HepG2 (cell line): Measurements from ENCODE around the gene TPGS1. TPM values are rescaled to one million over a fixed set of nuclear protein-coding genes. Genes with fewer than 3 reads are reported as not detected.

Experiments
- ARNT ChIP-seq: fragments of 450-650 bp; IDR thresholded peaks from 2 replicates; pipeline ENCODE4 v1.6.1; 2017
- CENPX ChIP-seq: sonication (generic); formaldehyde crosslinking; IDR thresholded peaks from 2 replicates; pipeline ENCODE4 v1.9.0; 2021; ENCODE audit warnings: mild to moderate bottlenecking, missing genetic modification reagents, moderate library complexity
- DBP ChIP-seq: sonication (generic); formaldehyde crosslinking; IDR thresholded peaks from 2 replicates; pipeline ENCODE4 v1.4.0; 2020; ENCODE audit warnings: missing genetic modification reagents; ENCODE audit errors: not compliant biosample characterization
- HMGXB4 ChIP-seq, 2 experiments: sonication (generic) in 1 of 2; formaldehyde crosslinking in 1 of 2; IDR thresholded peaks; 2 replicates each; pipeline versions ENCODE4 v1.4.0 to v1.6.1; 2018 to 2020; ENCODE audit warnings: missing genetic modification reagents in 2 of 2, borderline replicate concordance in 1 of 2, low read depth in 1 of 2, mild to moderate bottlenecking in 1 of 2, missing biosample characterization in 1 of 2
- HNF4A ChIP-seq: sonication (generic); formaldehyde crosslinking; IDR thresholded peaks from 2 replicates; pipeline ENCODE4 v1.4.0; 2020; ENCODE audit warnings: missing genetic modification reagents
- MAX ChIP-seq: IDR thresholded peaks from 2 replicates; pipeline ENCODE4 v1.6.1; 2012; ENCODE audit warnings: inconsistent platforms
- NR0B2 ChIP-seq: sonication (generic); formaldehyde crosslinking; IDR thresholded peaks from 2 replicates; pipeline ENCODE4 v1.4.0; 2020; ENCODE audit warnings: mild to moderate bottlenecking, missing genetic modification reagents
- RARG ChIP-seq: sonication (generic); formaldehyde crosslinking; IDR thresholded peaks from 2 replicates; pipeline ENCODE4 v1.4.0; 2020; ENCODE audit warnings: low read depth, mild to moderate bottlenecking, missing genetic modification reagents
- SMARCC2 ChIP-seq: fragments of 450-650 bp; IDR thresholded peaks from 2 replicates; pipeline ENCODE4 v1.6.1; 2017; ENCODE audit warnings: antibody characterized with exemption, mild to moderate bottlenecking
- SRSF1 ChIP-seq: fragments of 200-400 bp; formaldehyde crosslinking; optimal IDR thresholded peaks from 2 replicates; pipeline ENCODE3; 2017; ENCODE audit warnings: mild to moderate bottlenecking, low read depth, low read length, moderate library complexity
- SRSF4 ChIP-seq: fragments of 200-400 bp; formaldehyde crosslinking; IDR thresholded peaks from one replicate; pipeline ENCODE4 v1.6.1; 2018; ENCODE audit warnings: mild to moderate bottlenecking, low read depth, low read length, moderate library complexity; ENCODE audit not compliant: poor library complexity, severe bottlenecking
- UBTF ChIP-seq: sonication (generic); formaldehyde crosslinking; IDR thresholded peaks from 2 replicates; pipeline ENCODE4 v1.4.0; 2020; ENCODE audit warnings: mild to moderate bottlenecking, missing genetic modification reagents
- USF2 ChIP-seq, 2 experiments: sonication (generic) in 1 of 2; formaldehyde crosslinking in 1 of 2; IDR thresholded peaks; 2 replicates each; pipeline versions ENCODE4 v1.5.1 to v1.6.1; 2011 to 2020; ENCODE audit warnings: borderline replicate concordance in 1 of 2, low read depth in 1 of 2, low read length in 1 of 2, mild to moderate bottlenecking in 1 of 2, missing genetic modification reagents in 1 of 2, moderate library complexity in 1 of 2
- ZBTB3 ChIP-seq: sonication (generic); formaldehyde crosslinking; IDR thresholded peaks from 2 replicates; pipeline ENCODE4 v1.4.0; 2020; ENCODE audit warnings: low read depth, mild to moderate bottlenecking, moderate library complexity, missing genetic modification reagents, borderline replicate concordance
- ZMYM2 ChIP-seq: sonication (generic); formaldehyde crosslinking; IDR thresholded peaks from 2 replicates; pipeline ENCODE4 v1.8.0; 2022; ENCODE audit warnings: mild to moderate bottlenecking, missing genetic modification reagents
- ZNF670 ChIP-seq: sonication (generic); formaldehyde crosslinking; IDR thresholded peaks from 2 replicates; pipeline ENCODE4 v1.8.0; 2022; ENCODE audit warnings: mild to moderate bottlenecking, missing genetic modification reagents, borderline replicate concordance
- ZNF713 ChIP-seq: sonication (generic); formaldehyde crosslinking; IDR thresholded peaks from 2 replicates; pipeline ENCODE4 v1.4.0; 2020; ENCODE audit warnings: mild to moderate bottlenecking, missing genetic modification reagents
- ZNF746 ChIP-seq: sonication (generic); formaldehyde crosslinking; IDR thresholded peaks from 2 replicates; pipeline ENCODE4 v1.8.0; 2022; ENCODE audit warnings: mild to moderate bottlenecking, missing genetic modification reagents
- polyA plus RNA-seq, 8 experiments: library from polyadenylated mRNA; depleted of rRNA in 3 of 8; stranded (reverse) in 7 of 8; unstranded in 1 of 8; fragments of >200 nt; fragmentation: Illumina TruSeq in 4 of 8; extraction: Trizol in 4 of 8; gene quantifications; 2 replicates each; pipeline versions ENCODE4 v1.2.1 to v1.2.3, GENCODE V29; 2011 to 2016; ENCODE audit warnings: low read depth in 4 of 8, missing spikeins in 1 of 8, mixed read lengths in 1 of 8; ENCODE audit not compliant: insufficient read depth in 1 of 8
- total RNA-seq, 5 experiments: library from RNA; depleted of rRNA; stranded (reverse); fragments of >200 nt; fragmentation: Illumina TruSeq; extraction: Trizol; gene quantifications; 2 replicates each; pipeline ENCODE4 v1.2.3, GENCODE V29; 2016; ENCODE audit warnings: low read depth in 1 of 5

Gene TPGS1
- total and polyA plus RNA-seq, 2 of the 13 experiments (the other 11 are each of a cell fraction or from before 2014, with no cell fraction given), result 1.1 to 6.2 TPM

GRCh38 chr19:498977-499623 lies 8.2 kb upstream of the TPGS1 start (continued):
- TF ChIP-seq NR0B2 (no peak), UBTF (CRISPR knock-in tag) (peak; percentile 23), USF2 (IDR thresholded peaks at IDR 0.05; ENCODE audit: low read depth, low read length) (no peak), USF2 (CRISPR knock-in tag; IDR thresholded peaks at IDR 0.05; ENCODE audit: borderline replicate concordance) (no peak), ZBTB3 (CRISPR knock-in tag) (no peak), SRSF1 (peak; percentile 40), ZNF670 (CRISPR knock-in tag) (no peak), MAX (peak; percentile 53; the same call in 1 of the 2 replicates), ZNF746 (CRISPR knock-in tag) (no peak), HNF4A (CRISPR knock-in tag) (0 out of 2 replicates have a peak, but pooled peaks have one; percentile 33), HMGXB4 (CRISPR knock-in tag; IDR thresholded peaks at IDR 0.05; ENCODE audit: borderline replicate concordance in 1 of 2, low read depth in 1 of 2) (no peak), RARG (no peak), ARNT (no peak), ZMYM2 (peak; percentile 80; the same call in 1 of the 2 replicates), SMARCC2 (no peak), SRSF4 (no peak), DBP (CRISPR knock-in tag) (no peak), ZNF713 (no peak), CENPX (CRISPR knock-in tag) (no peak)
